Suprapubic skin (tissue), 4 donors: ENCODE data around the gene CFAP53. TPM values are rescaled to one million over a fixed set of nuclear protein-coding genes. Genes with fewer than 3 reads are reported as not detected.

Experiments used
- DNase-seq, 2 donors: peaks; one replicate each; pipeline ENCODE4 v3.0.0-alpha.2; 2019; ENCODE audit warnings: low spot score in 2 of 2
- H3K27ac ChIP-seq: fragments of 200-600 bp; sonication (generic); one replicate; pipeline ENCODE4 v1.5.1; 2019
- H3K27me3 ChIP-seq: fragments of 200-600 bp; sonication (generic); one replicate; pipeline ENCODE4 v1.5.1; 2019
- H3K36me3 ChIP-seq: fragments of 200-600 bp; sonication (generic); one replicate; pipeline ENCODE4 v1.5.1; 2019
- H3K4me1 ChIP-seq: fragments of 200-600 bp; sonication (generic); one replicate; pipeline ENCODE4 v1.5.1; 2019
- H3K4me3 ChIP-seq: fragments of 200-600 bp; sonication (generic); one replicate; pipeline ENCODE4 v1.5.1; 2019; ENCODE audit warnings: mild to moderate bottlenecking
- H3K9me3 ChIP-seq: fragments of 200-600 bp; sonication (generic); one replicate; pipeline ENCODE4 v1.5.1; 2019
- CTCF ChIP-seq, 2 donors: fragments of 200-600 bp in 1 of 2; fragments of 450-650 bp in 1 of 2; sonication (generic) in 1 of 2; IDR thresholded peaks; one replicate each; pipeline ENCODE4 v1.5.1; 2016 to 2019; ENCODE audit warnings: antibody characterized with exemption in 2 of 2, mild to moderate bottlenecking in 1 of 2, moderate library complexity in 1 of 2
- EP300 ChIP-seq: sonication (generic); formaldehyde crosslinking; IDR thresholded peaks from one replicate; pipeline ENCODE4 v1.6.1; 2017; ENCODE audit warnings: antibody characterized with exemption
- POLR2A ChIP-seq, 2 donors: fragments of 450-650 bp; IDR thresholded peaks; one replicate each; pipeline ENCODE4 v1.6.1; 2017; ENCODE audit warnings: antibody characterized with exemption in 2 of 2, mild to moderate bottlenecking in 2 of 2, moderate library complexity in 2 of 2
- POLR2AphosphoS5 ChIP-seq, 3 donors: sonication (generic); formaldehyde crosslinking; IDR thresholded peaks; one replicate each; pipeline ENCODE4 v1.6.1; 2017; ENCODE audit warnings: antibody characterized with exemption in 3 of 3
- WGBS: methylation state at CpG from one replicate; pipeline ENCODE4 v1.1.5; 2018; 5-methylcytosine and 5-hydroxymethylcytosine counted together
- total RNA-seq, 4 donors: library from RNA; depleted of rRNA; stranded (reverse); fragments of >200 nt; gene quantifications; one replicate each; pipeline ENCODE4 v1.1.0, GENCODE V29; 2016

Gene CFAP53
- under 1 TPM in 1 of 4 donors, not detected in 3; 0.34 TPM for total RNA-seq

- WGBS = 0% methylated on average over 28 of the region's 37 CpGs
- peak within 1 kb of the TSS; percentile 72 for H3K4me3 ChIP-seq
- H3K27me3 ChIP-seq = no peaks in the 10 kb centered on the region
- H3K27ac ChIP-seq = no peak within 1 kb of the TSS
- H3K36me3 ChIP-seq = peaks cover 18% of the 10 kb centered on the region
- DNase-seq = peak; percentile 93 to 95
- no peaks in the 10 kb centered on the region for H3K9me3 ChIP-seq
- no peak for TF ChIP-seq EP300
- no peak for TF ChIP-seq POLR2AphosphoS5 (IDR thresholded peaks at IDR 0.05)
- TF ChIP-seq POLR2A (IDR thresholded peaks at IDR 0.05) = no peak
- no peak for TF ChIP-seq CTCF (IDR thresholded peaks at IDR 0.05)
- peaks cover 19% of the 10 kb centered on the region for H3K4me1 ChIP-seq
Measured at GRCh38 chr18:50266248-50266704, at the start of gene CFAP53. Gene CFAP53 (minus strand): TSS chr18:50266495. CDS start chr18:50266404, 91 bp downstream.

DNA sequence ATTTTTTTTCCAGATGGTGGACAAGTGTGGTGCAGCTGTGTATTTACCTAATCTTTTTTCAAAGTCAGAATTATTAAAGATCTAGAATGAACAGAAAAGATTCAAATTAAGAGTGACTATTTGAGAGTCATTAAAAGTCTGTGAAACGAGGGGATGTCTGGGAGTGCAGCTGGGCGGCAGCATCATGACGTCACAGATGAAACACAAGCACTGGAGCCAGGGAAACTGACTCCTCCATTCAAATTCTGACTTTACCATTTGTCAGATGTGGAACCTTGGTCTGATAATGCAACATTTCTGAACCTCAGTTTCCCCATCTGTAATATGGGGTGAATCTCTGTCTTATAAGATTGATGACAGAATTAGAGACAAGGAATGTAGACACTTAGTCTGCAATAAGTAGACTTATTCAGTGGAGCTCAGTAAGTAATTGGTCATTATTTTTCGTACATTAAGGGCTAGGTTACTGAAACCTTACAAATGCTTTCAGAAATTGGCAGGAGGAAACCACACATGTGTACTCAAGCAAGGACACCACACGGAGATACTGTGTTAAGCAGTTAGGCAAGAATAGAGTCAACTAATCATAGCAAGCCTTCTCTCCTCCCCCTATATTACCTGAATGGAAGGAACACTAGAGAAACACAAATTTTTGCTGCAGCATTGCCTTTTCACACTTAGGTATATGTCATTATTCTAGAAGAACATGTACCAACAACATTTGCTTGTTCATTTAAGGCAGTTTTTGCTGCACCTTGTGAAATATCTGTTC is 49.0 kb upstream of the CFAP53 start:
- WGBS = 54% methylated on average over 5 of the region's 5 CpGs
- H3K36me3 ChIP-seq = no peaks in the 10 kb centered on the region
- no peaks in the 10 kb centered on the region for H3K9me3 ChIP-seq
- H3K27me3 ChIP-seq = peaks cover 18% of the 10 kb centered on the region
- no peak overlapping the region for H3K27ac ChIP-seq
- H3K4me1 ChIP-seq = no peaks in the 10 kb centered on the region
- no peak overlapping the region for H3K4me3 ChIP-seq
- no peak for DNase-seq
- no peak for TF ChIP-seq EP300
- no peak for TF ChIP-seq POLR2A (IDR thresholded peaks at IDR 0.05)
- TF ChIP-seq CTCF (IDR thresholded peaks at IDR 0.05) = no peak
- TF ChIP-seq POLR2AphosphoS5 (IDR thresholded peaks at IDR 0.05) = no peak

GRCh38 chr18:50313873-50314460 is 47.7 kb upstream of the CFAP53 start:
- DNase-seq = no peak
- no peak overlapping the region for H3K4me3 ChIP-seq
- peaks cover 18% of the 10 kb centered on the region for H3K27me3 ChIP-seq
- H3K36me3 ChIP-seq = no peaks in the 10 kb centered on the region
- H3K27ac ChIP-seq = no peak overlapping the region
- 45% methylated on average over 2 of the region's 2 CpGs for WGBS
- no peaks in the 10 kb centered on the region for H3K9me3 ChIP-seq
- TF ChIP-seq CTCF (IDR thresholded peaks at IDR 0.05) (no peak), POLR2AphosphoS5 (IDR thresholded peaks at IDR 0.05) (no peak), EP300 (no peak), POLR2A (IDR thresholded peaks at IDR 0.05) (no peak)
- H3K4me1 ChIP-seq = no peaks in the 10 kb centered on the region

- H3K36me3 ChIP-seq = no peaks in the 10 kb centered on the region
Measured at GRCh38 chr18:50313031-50313607, 46.8 kb upstream of the CFAP53 start.

DNA sequence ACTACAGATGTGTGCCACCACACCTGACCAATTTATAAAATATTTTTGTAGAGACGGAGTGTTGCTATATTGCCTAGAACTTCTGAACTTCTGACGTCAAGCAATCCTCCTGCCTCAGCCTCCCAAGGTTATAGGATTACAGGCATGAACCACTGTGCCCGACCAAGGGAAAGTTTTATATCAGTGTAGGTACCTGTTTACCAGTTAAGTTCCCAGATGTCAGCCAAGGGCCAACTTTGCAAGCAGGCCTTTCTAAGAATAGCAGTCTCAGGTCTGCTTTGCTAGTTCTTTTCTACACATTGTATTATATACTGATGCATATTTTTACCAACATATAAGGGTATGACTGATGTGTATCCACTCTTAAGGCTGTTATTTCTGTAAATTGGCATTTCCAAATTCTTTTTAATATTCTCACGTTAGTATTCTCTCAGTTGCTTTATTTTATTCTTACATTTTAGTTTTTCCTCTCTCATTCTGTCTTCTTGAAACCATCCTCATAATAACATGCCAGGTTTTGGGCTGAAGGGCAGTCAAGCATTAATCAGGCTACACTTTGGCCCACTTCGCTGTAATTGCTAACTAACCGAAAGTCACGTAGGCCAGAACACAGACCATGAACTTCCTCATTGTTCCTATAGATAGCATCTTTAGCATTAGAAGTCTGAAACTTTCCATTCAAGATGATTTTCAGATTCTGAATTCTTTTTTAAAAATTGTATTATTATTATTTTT is 46.2 kb upstream of the CFAP53 start:
- Histone ChIP-seq H3K4me1 (peaks cover 12% of the 10 kb centered on the region), H3K27ac (no peak overlapping the region), H3K27me3 (peaks cover 18% of the 10 kb centered on the region), H3K36me3 (no peaks in the 10 kb centered on the region), H3K4me3 (no peak overlapping the region), H3K9me3 (no peaks in the 10 kb centered on the region)
- 83% methylated on average over 7 of the region's 7 CpGs for WGBS
- DNase-seq = no peak
- TF ChIP-seq POLR2A (IDR thresholded peaks at IDR 0.05) (no peak), POLR2AphosphoS5 (IDR thresholded peaks at IDR 0.05) (no peak), CTCF (IDR thresholded peaks at IDR 0.05) (no peak), EP300 (no peak)

More at GRCh38 chr18:50313031-50313607, 46.8 kb upstream of the CFAP53 start:
- no peak for DNase-seq
- Histone ChIP-seq H3K27ac (no peak overlapping the region), H3K9me3 (no peaks in the 10 kb centered on the region), H3K4me3 (no peak overlapping the region), H3K4me1 (peaks cover 6% of the 10 kb centered on the region), H3K27me3 (peaks cover 18% of the 10 kb centered on the region)
- no peak for TF ChIP-seq POLR2A (IDR thresholded peaks at IDR 0.05)
- 81% methylated on average over 2 of the region's 2 CpGs for WGBS
